Mesodermal cell (in vitro differentiated cells): Measurements from ENCODE around the gene TH.

Source experiments
- H3K27ac ChIP-seq: 2 replicates; pipeline ENCODE4 v1.7.0; 2013; ENCODE audit warnings: mild to moderate bottlenecking, low read depth, low read length, moderate library complexity; ENCODE audit not compliant: severe bottlenecking
- H3K36me3 ChIP-seq: 2 replicates; pipeline ENCODE4 v1.7.1; 2013; ENCODE audit warnings: mild to moderate bottlenecking, low read length, moderate library complexity; ENCODE audit not compliant: control insufficient read depth, insufficient read depth
- H3K4me1 ChIP-seq: one replicate; pipeline ENCODE4 v1.7.1; 2013; ENCODE audit warnings: mild to moderate bottlenecking, low read length; ENCODE audit not compliant: insufficient read depth, control insufficient read depth, poor library complexity, severe bottlenecking
- H3K4me3 ChIP-seq: 2 replicates; pipeline ENCODE4 v1.7.0; 2013; ENCODE audit warnings: low read length, control low read depth, mild to moderate bottlenecking; ENCODE audit not compliant: insufficient read depth, poor library complexity, severe bottlenecking; ENCODE audit errors: extremely low read depth
- H3K9me3 ChIP-seq: 2 replicates; pipeline ENCODE4 v1.7.1; 2013; ENCODE audit warnings: mild to moderate bottlenecking, low read length, moderate library complexity; ENCODE audit not compliant: control insufficient read depth
- WGBS, 2 experiments: methylation state at CpG; one replicate each; pipeline ENCODE4 v1.1.5; 2013; ENCODE audit warnings: missing lambda C conversion rate in 2 of 2; ENCODE audit not compliant: insufficient coverage in 2 of 2; 5-methylcytosine and 5-hydroxymethylcytosine counted together

TH gene

DNA sequence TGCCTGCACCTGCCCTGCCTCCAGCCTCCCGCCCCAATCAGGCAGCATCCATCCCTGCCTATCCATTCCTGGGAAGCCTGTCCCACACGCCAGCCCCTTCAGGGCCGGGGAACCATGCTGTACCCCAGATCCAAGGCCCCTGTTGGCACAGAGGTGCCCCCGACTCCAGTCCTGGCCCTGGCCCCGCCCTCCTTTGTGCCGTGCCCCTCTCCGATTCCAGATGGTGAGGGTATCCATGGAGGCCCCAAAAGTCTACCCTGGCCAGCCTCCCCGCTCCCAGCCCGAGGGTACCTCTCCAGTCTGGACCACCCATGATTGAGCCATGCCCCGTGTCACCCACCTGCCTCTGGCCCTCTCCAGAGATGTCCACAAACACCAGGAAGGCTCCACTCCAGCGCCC lies 2.7 kb upstream of the TH start:
- Histone ChIP-seq H3K36me3 (no peaks in the 10 kb centered on the region), H3K4me1 (peaks cover 14% of the 10 kb centered on the region), H3K9me3 (no peaks in the 10 kb centered on the region), H3K27ac (no peak overlapping the region), H3K4me3 (no peak overlapping the region)
- WGBS, 2 experiments: 95 to 96% methylated on average over 11 of the region's 11 CpGs

DNA sequence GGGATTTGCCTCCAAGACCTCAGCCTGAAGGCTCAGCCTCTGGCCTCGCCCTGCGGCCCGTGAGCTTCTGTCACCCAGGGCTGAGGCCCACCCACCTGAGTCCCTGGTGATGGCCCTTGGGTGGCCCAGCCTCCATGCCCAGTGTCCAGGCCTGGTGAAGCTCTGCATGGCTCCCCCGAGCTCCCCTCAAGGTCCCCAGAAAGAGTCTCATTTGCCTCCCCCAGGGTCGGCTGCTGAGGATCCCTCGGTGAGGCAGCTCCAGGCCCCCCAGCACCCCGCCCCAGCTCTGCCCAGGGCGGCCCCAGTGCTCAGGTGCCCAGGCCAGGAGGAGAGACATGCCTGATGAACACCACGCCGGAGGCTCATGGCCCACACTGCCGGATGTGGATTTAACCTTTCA lies 2.1 kb upstream of the TH start:
- Histone ChIP-seq H3K9me3 (no peaks in the 10 kb centered on the region), H3K36me3 (no peaks in the 10 kb centered on the region), H3K27ac (no peak overlapping the region), H3K4me3 (no peak overlapping the region), H3K4me1 (peaks cover 8% of the 10 kb centered on the region)
- 88 to 96% methylated on average over 8 to 11 of the region's 11 CpGs for WGBS, 2 experiments

DNA sequence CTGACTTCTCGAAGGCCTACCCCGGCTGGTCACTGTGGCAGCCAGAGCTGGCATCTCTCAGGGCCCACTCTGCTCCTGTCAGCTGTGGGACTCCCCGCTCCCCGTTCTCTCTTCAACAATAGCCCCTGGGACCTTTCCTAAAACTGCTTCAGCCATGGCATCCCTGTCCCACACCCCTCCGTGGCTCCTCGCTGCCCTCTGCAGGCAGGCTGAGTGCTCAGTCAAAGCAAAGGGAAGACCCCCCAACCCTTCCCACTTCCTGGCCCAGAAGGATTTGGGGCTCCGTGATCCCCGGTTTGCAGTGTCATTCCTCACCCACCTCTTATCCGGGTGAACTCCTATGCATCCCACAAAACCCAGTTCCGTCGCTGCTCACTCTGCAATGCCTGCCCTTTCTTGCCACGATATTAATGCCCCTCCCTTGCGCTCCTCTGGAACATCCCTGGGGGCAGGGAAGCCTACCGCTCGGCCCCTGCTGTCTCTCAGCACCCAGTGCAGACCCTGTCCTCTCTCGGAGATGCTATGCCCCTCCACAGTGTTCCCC lies 1.6 kb upstream of the TH start:
- H3K27ac ChIP-seq: no peak overlapping the region
- peaks cover 5% of the 10 kb centered on the region for H3K4me1 ChIP-seq
- no peaks in the 10 kb centered on the region for H3K9me3 ChIP-seq
- WGBS, 2 experiments: 68 to 79% methylated on average over 13 to 16 of the region's 16 CpGs
- no peak overlapping the region for H3K4me3 ChIP-seq
- H3K36me3 ChIP-seq: no peaks in the 10 kb centered on the region

DNA sequence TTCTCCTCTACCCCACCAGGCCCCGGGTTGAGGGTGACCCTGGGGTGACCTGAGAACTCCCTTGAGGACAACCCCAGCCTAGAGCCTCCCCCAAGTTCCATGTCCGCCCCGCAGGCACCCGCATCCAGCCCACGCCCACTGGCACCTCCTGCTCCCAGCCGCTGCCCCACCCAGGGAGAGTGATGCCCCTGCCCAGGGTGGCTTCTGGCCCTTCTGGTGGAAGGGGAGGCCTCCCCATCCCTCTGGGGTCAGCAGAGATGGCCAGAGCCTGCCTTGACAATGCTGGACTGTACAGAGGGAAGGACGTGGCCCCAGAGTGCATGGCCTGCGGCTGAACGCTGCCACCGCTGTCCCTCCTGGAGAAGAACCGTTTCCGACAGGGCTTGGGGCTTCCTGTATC lies 1.1 kb upstream of the TH start:
- H3K4me1 ChIP-seq: peaks cover 5% of the 10 kb centered on the region
- no peaks in the 10 kb centered on the region for H3K36me3 ChIP-seq
- no peaks in the 10 kb centered on the region for H3K9me3 ChIP-seq
- WGBS, 2 experiments: 89 to 91% methylated on average over 12 of the region's 12 CpGs
- no peak overlapping the region for H3K4me3 ChIP-seq
- no peak overlapping the region for H3K27ac ChIP-seq

DNA sequence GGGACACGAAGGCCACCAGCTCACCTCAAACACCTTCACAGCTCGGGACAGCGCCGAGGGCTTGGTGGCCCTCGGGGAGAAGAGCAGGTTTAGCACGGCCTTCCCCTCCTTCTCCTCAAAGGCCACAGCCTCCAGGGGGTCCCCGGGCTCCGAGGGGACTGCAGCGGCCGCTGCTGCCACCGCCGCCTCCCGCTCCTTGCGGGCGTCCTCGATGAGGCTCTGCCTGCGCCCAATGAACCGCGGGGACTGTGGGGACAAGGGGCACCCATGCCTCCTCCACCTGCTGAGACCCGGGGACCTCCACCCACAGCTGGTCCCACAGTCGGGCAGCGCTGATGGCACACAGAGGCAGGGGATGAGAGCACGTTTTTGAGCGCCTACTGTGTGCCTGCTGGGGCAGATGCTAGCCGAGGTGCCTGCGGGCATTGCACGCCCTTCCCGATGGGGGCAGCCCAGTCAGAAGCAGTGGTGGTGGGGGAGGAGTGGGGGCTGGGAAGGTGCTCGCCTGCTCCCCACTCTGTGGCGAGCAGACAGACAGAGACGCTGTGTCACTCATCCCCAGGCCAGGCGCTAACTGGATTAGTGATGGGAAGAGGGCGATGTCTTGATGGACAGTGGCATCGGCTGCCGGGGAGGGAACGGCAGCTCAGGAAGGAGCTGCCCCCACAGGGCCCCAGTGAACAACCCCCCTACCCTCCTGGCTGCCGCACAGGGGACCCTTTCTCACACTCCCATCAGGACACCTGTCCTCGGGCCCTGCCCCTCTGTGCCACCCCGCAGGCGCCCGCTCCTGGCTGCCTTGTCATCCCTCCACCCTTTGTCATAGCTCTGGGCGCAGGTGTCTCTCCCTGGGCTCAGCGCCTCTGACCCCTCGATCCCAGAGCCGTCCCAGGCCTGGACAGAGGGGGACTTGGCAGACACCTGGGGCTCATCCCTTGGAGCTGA lies 1.7 kb downstream of the TH start:
- WGBS, 2 experiments: 87 to 89% methylated on average over 30 to 38 of the region's 45 CpGs
- H3K9me3 ChIP-seq: no peaks in the 10 kb centered on the region
- no peak overlapping the region for H3K4me3 ChIP-seq
- H3K27ac ChIP-seq: no peak overlapping the region
- no peaks in the 10 kb centered on the region for H3K36me3 ChIP-seq
- H3K4me1 ChIP-seq: peaks cover 5% of the 10 kb centered on the region

DNA sequence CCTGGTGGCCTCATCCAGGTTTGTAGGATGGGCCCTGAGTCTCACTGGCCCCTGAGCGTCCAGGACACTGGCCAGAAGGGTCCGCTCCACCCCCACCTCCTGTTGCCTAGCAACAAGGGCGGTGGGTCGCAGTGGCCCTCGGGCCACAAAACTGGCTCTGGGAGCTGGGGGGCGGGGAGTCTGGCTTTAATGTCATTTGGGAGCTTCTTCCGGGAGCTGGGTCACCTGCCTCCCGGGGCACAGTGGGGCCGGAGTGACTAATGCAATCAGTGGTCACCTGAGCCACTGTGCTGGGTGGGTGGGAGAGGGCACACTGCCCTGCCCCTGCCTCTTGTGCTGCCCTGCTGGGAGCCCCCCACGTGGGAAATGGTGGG lies 2.6 kb downstream of the TH start:
- 75 to 80% methylated on average over 7 to 8 of the region's 10 CpGs for WGBS, 2 experiments
- Histone ChIP-seq H3K27ac (no peak overlapping the region), H3K36me3 (no peaks in the 10 kb centered on the region), H3K9me3 (no peaks in the 10 kb centered on the region), H3K4me3 (no peak overlapping the region), H3K4me1 (peaks cover 5% of the 10 kb centered on the region)

DNA sequence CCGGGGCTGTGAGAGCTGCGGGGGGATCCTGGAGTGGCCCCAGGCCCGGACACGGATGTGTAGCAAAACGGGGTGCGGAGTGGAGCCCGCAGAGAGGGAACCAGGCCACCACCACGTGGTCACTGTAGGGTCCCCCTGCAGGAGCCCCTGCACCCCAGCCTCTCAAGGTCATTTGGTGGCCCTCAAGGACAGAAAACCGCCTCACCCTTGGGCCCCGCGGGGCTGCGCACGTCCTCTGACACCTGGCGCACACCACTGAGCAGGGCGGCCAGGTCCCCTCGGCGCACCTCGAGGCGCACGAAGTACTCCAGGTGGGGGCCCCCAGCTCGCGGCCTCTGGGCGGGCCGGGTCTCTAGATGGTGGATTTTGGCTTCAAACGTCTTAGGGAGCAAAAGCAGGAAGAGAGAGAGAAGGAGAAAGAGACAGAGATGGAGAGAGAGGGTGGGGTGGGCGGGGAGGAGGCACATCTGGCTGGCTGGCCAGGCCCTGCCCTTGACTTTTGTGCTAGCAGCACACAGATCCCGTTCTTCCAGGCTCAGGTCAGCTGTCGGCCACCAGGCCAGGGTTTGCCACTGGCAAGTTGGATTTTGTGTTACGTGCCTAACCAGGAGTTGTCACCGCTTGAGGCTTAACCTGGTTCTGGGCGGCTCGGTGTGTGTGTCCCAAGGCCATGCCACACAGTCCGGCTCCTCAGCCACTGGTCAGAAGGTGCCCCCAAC lies 3.2 kb downstream of the TH start:
- H3K27ac ChIP-seq: no peak overlapping the region
- WGBS, 2 experiments: 90 to 91% methylated on average over 31 to 33 of the region's 33 CpGs
- no peak overlapping the region for H3K4me3 ChIP-seq
- no peaks in the 10 kb centered on the region for H3K9me3 ChIP-seq
- no peaks in the 10 kb centered on the region for H3K36me3 ChIP-seq
- H3K4me1 ChIP-seq: peaks cover 5% of the 10 kb centered on the region

DNA sequence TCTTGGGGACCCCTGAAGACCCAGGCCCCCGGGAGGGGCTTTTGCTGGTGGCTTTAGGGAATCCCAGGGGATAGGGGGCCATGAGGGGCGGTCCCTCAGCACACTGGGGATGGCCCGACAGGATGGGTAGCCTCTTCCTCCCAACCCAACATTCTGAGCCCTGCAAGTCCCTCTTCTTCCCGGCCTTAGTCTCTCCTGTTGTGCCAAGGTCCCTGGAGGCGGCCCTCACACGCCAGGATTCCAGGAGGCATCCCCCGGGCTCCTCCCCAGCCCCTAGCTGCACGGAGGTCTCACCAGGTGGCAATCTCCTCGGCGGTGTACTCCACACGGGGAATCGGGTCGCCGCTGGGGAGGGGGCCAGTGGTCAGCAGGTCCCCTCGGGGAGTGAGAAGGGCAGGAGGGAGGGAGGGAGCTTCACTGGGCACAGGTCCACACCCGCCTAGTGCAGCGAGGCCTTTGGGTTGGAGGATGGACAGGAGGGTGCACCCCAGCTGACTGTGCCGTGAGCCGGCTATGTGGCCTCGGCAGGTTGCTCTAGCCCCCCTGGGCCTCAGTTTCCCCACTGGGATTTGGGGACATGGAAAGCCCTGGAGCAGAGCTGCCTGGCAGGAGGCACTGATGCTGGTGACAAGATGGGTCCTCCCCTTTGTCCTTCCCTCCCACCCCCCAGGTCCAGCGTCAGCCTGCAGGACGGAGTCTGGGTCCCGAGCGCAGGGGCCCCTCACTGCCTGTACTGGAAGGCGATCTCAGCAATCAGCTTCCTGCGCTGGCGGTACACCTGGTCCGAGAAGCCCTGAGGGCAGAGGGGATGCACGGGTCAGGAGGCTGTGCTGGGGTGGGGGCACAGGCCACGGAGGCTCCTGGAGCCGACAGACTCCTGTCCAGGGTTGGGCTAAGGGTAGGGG lies 4.2 kb downstream of the TH start:
- H3K9me3 ChIP-seq: no peaks in the 10 kb centered on the region
- WGBS, 2 experiments: 85 to 86% methylated on average over 27 to 31 of the region's 31 CpGs
- H3K36me3 ChIP-seq: no peaks in the 10 kb centered on the region
- H3K4me3 ChIP-seq: no peak overlapping the region
- H3K4me1 ChIP-seq: peaks cover 5% of the 10 kb centered on the region
- no peak overlapping the region for H3K27ac ChIP-seq

DNA sequence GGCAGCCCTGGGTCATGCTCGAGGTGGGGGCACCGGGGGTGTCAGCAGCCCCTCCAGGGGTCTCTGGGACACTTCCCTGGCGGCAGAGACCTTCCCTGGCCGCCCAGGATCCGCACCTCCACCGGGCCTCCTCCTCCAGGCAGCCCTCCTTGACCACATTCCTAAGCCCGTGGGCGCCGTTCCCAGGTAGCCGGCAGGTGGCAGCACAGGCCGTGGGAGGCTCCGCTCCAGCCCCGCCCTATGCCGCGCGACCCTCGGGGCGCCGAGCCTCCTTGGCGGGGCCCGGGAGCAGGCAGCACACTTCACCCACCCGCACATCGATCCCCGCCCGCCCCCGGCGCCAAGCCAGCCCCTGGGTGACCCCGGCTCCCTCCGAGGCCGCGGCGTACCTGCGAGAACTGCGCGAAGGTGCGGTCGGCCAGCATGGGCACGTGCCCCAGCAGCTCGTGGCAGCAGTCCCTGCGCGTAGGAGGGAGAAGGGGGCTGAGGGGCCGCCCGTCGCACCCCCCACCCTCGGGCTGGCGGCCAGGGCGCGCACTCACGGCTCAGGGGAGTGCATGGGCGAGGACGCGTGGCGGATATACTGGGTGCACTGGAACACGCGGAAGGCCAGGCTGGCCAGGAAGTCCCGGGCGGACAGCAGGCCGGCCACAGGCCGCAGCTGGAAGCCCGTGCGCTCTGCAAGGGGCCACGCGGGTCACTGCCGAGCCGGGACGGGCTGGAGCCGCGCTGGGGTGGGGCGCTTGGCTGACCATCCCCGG lies 5.3 kb downstream of the TH start:
- Histone ChIP-seq H3K4me3 (no peak overlapping the region), H3K27ac (no peak overlapping the region), H3K36me3 (no peaks in the 10 kb centered on the region), H3K4me1 (no peaks in the 10 kb centered on the region), H3K9me3 (no peaks in the 10 kb centered on the region)
- WGBS, 2 experiments: 52 to 55% methylated on average over 56 to 57 of the region's 70 CpGs

DNA sequence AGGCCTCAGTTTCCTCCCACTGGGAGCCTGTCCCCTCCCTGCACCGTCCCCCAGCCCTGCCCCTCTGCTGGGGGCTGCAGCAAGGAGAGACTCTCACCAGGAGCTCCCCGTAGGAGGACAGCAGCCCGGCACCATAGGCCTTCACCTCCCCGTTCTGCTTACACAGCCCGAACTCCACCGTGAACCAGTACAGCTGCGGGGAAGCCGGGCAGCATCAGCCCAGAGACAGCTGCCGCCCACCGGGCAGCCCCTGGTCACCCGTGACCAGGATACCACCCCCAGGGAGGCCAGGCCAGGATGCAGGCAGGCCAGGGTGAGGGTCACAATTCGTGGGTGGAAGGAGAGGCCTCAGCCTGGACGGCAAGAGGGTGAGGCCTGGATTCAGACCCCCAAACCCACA lies 6.0 kb downstream of the TH start:
- Histone ChIP-seq H3K27ac (no peak overlapping the region), H3K4me3 (no peak overlapping the region), H3K9me3 (no peaks in the 10 kb centered on the region), H3K36me3 (no peaks in the 10 kb centered on the region), H3K4me1 (no peaks in the 10 kb centered on the region)
- 89 to 91% methylated on average over 12 of the region's 13 CpGs for WGBS, 2 experiments
